Neural progenitor cell (in vitro differentiated cells): ENCODE results near the gene MAP2K5. TPM values are rescaled to one million over a fixed set of nuclear protein-coding genes. Genes with fewer than 3 reads are reported as not detected.

Experiments
- DNase-seq: peaks from one replicate; pipeline ENCODE4 v3.0.0-alpha.2; 2016; ENCODE audit warnings: low spot score
- H2AFZ ChIP-seq: fragments of 200-600 bp; sonication (generic); replicated peaks from 2 replicates; pipeline ENCODE4 v1.6.1; 2016; ENCODE audit warnings: antibody characterized with exemption
- H3F3A ChIP-seq: fragments of 200-600 bp; sonication (generic); 2 replicates; pipeline ENCODE4 v1.6.1; 2016; ENCODE audit warnings: antibody characterized with exemption, low read depth
- H3K27ac ChIP-seq: fragments of 200-600 bp; sonication (generic); 2 replicates; pipeline ENCODE4 v1.5.1; 2016; ENCODE audit warnings: mild to moderate bottlenecking
- H3K27me3 ChIP-seq: fragments of 200-600 bp; sonication (generic); 2 replicates; pipeline ENCODE4 v1.6.1; 2016; ENCODE audit warnings: mild to moderate bottlenecking, moderate library complexity
- H3K36me3 ChIP-seq: fragments of 200-600 bp; sonication (generic); 2 replicates; pipeline ENCODE4 v1.5.1; 2016
- H3K4me1 ChIP-seq: fragments of 200-600 bp; sonication (generic); 2 replicates; pipeline ENCODE4 v1.6.1; 2016; ENCODE audit warnings: mixed run types
- H3K4me2 ChIP-seq: fragments of 200-600 bp; sonication (generic); 2 replicates; pipeline ENCODE4 v1.6.1; 2016
- H3K4me3 ChIP-seq: fragments of 200-600 bp; sonication (generic); 2 replicates; pipeline ENCODE4 v1.5.1; 2016
- H3K79me2 ChIP-seq: fragments of 200-600 bp; sonication (generic); 2 replicates; pipeline ENCODE4 v1.6.1; 2016; ENCODE audit warnings: low read depth
- H3K9ac ChIP-seq: fragments of 200-600 bp; sonication (generic); 2 replicates; pipeline ENCODE4 v1.6.1; 2016
- H3K9me3 ChIP-seq: fragments of 200-600 bp; sonication (generic); 2 replicates; pipeline ENCODE4 v1.5.1; 2016; ENCODE audit warnings: low read depth
- H4K20me1 ChIP-seq: fragments of 200-600 bp; sonication (generic); 2 replicates; pipeline ENCODE4 v1.6.1; 2016; ENCODE audit warnings: low read depth
- H3K27ac Mint-ChIP-seq: 3 replicates; pipeline ENCODE4 v1.8.0; 2021; ENCODE audit warnings: mixed read lengths
- H3K27me3 Mint-ChIP-seq: 2 replicates; pipeline ENCODE4 v1.8.0; 2022; ENCODE audit warnings: low read depth, mild to moderate bottlenecking, inconsistent platforms, moderate library complexity, mixed read lengths; ENCODE audit not compliant: insufficient read depth
- H3K36me3 Mint-ChIP-seq: 3 replicates; pipeline ENCODE4 v1.8.0; 2021; ENCODE audit warnings: mixed read lengths
- H3K4me1 Mint-ChIP-seq: 3 replicates; pipeline ENCODE4 v1.8.0; 2021; ENCODE audit warnings: mixed read lengths
- H3K4me3 Mint-ChIP-seq: 3 replicates; pipeline ENCODE4 v1.8.0; 2021; ENCODE audit warnings: mild to moderate bottlenecking, moderate library complexity, mixed read lengths
- H3K9me3 Mint-ChIP-seq: 3 replicates; pipeline ENCODE4 v1.8.0; 2020; ENCODE audit warnings: mixed read lengths
- CTCF ChIP-seq: fragments of 200-600 bp; sonication (generic); IDR thresholded peaks from 2 replicates; pipeline ENCODE4 v1.5.1; 2017; ENCODE audit warnings: antibody characterized with exemption, mild to moderate bottlenecking
- EZH2 ChIP-seq: fragments of 200-600 bp; sonication (generic); IDR thresholded peaks from 2 replicates; pipeline ENCODE4 v1.6.1; 2017; ENCODE audit warnings: antibody characterized with exemption, mild to moderate bottlenecking, moderate library complexity
- EZH2phosphoT487 ChIP-seq: fragments of 200-600 bp; sonication (generic); IDR thresholded peaks from 2 replicates; pipeline ENCODE4 v1.6.1; 2017; ENCODE audit warnings: antibody characterized with exemption
- total RNA-seq: library from RNA; depleted of rRNA; stranded (reverse); fragments of >200 nt; gene quantifications from 2 replicates; pipeline ENCODE4 v1.2.3, GENCODE V29; 2015; ENCODE audit warnings: low replicate concordance

Gene MAP2K5
- total RNA-seq, 1 donor from 2014 or later, result 17.2 TPM

- Histone ChIP-seq H3K4me3 (no peak overlapping the region), H3K4me1 (peaks cover 28% of the 10 kb centered on the region), H3K9me3 (no peaks in the 10 kb centered on the region), H3K9ac (no peak overlapping the region), H4K20me1 (no peaks in the 10 kb centered on the region), H3F3A (peaks cover 9% of the 10 kb centered on the region), H3K36me3 (no peaks in the 10 kb centered on the region), H3K4me2 (no peak overlapping the region), H3K27me3 (no peaks in the 10 kb centered on the region), H3K27ac (no peak overlapping the region), H2AFZ (no peak overlapping the region), H3K79me2 (no peaks in the 10 kb centered on the region)
- no peak for TF ChIP-seq EZH2
- TF ChIP-seq EZH2phosphoT487, result no peak
- TF ChIP-seq CTCF, result no peak
- H3K4me3 Mint-ChIP-seq, result no peak overlapping the region
- no peak for DNase-seq
- H3K9me3 Mint-ChIP-seq, result peaks cover 9% of the 10 kb centered on the region
- peaks cover 44% of the 10 kb centered on the region for H3K4me1 Mint-ChIP-seq
- no peak overlapping the region for H3K27ac Mint-ChIP-seq
- H3K27me3 Mint-ChIP-seq, result peaks cover 10% of the 10 kb centered on the region
- H3K36me3 Mint-ChIP-seq, result peaks cover 1% of the 10 kb centered on the region
Measured at GRCh38 chr15:67849538-67849937, 307.0 kb downstream of the MAP2K5 start.

- Histone ChIP-seq H3K4me2 (no peak overlapping the region), H3K79me2 (no peaks in the 10 kb centered on the region), H3K9me3 (no peaks in the 10 kb centered on the region), H3K4me1 (peaks cover 20% of the 10 kb centered on the region), H3K9ac (no peak overlapping the region), H3K27ac (no peak overlapping the region), H3K36me3 (no peaks in the 10 kb centered on the region), H3K4me3 (no peak overlapping the region), H4K20me1 (no peaks in the 10 kb centered on the region), H3F3A (peaks cover 2% of the 10 kb centered on the region), H3K27me3 (no peaks in the 10 kb centered on the region), H2AFZ (no peak overlapping the region)
- DNase-seq, result no peak
- Mint-ChIP-seq H3K4me3 (no peak overlapping the region), H3K36me3 (peaks cover 1% of the 10 kb centered on the region), H3K9me3 (peaks cover 9% of the 10 kb centered on the region), H3K27ac (no peak overlapping the region), H3K27me3 (peaks cover 10% of the 10 kb centered on the region), H3K4me1 (peaks cover 37% of the 10 kb centered on the region)
- TF ChIP-seq CTCF (no peak), EZH2 (no peak), EZH2phosphoT487 (no peak)
Measured at GRCh38 chr15:67850336-67850735, 307.8 kb downstream of the MAP2K5 start.

- peaks cover 9% of the 10 kb centered on the region for H3K9me3 Mint-ChIP-seq
- Histone ChIP-seq H3K79me2 (no peaks in the 10 kb centered on the region), H3K4me3 (no peak overlapping the region), H3K9me3 (no peaks in the 10 kb centered on the region), H4K20me1 (no peaks in the 10 kb centered on the region), H2AFZ (no peak overlapping the region), H3K4me2 (no peak overlapping the region), H3K4me1 (peaks cover 13% of the 10 kb centered on the region), H3K27me3 (no peaks in the 10 kb centered on the region), H3K9ac (no peak overlapping the region), H3F3A (no peaks in the 10 kb centered on the region), H3K36me3 (no peaks in the 10 kb centered on the region), H3K27ac (no peak overlapping the region)
- TF ChIP-seq CTCF (no peak), EZH2phosphoT487 (no peak), EZH2 (no peak)
- DNase-seq, result no peak
- peaks cover 36% of the 10 kb centered on the region for H3K4me1 Mint-ChIP-seq
- H3K4me3 Mint-ChIP-seq, result no peak overlapping the region
- H3K27ac Mint-ChIP-seq, result no peak overlapping the region
- H3K27me3 Mint-ChIP-seq, result peaks cover 10% of the 10 kb centered on the region
- peaks cover 1% of the 10 kb centered on the region for H3K36me3 Mint-ChIP-seq
Measured at GRCh38 chr15:67850994-67851571, 308.6 kb downstream of the MAP2K5 start.
